NCI-H460 (cell line): ENCODE results near the gene INVS. TPM values are rescaled to one million over a fixed set of nuclear protein-coding genes. Genes with fewer than 3 reads are reported as not detected.
A peak's percentile ranks its signal among the peaks of the same experiment; 100 is the strongest.
"Not testable (repeated sequence)": the region's sequence is repeated elsewhere in the genome, so short reads cannot be mapped to it uniquely, and the experiment has no call there.

Experiments
- DNase-seq: peaks from one replicate; pipeline ENCODE4 v3.0.0-alpha.2; 2016; ENCODE audit warnings: low read depth; ENCODE audit errors: extremely low read depth
- total RNA-seq: library from RNA; depleted of rRNA; stranded (reverse); fragments of >200 nt; shearing (Covaris generic); gene quantifications from 2 replicates; pipeline ENCODE4 v1.2.3, GENCODE V29; 2014

INVS gene
- total RNA-seq, 1 experiment from 2014 or later = 27.2 TPM

- no peak for DNase-seq
Measured at GRCh38 chr9:100191264-100191663, 92.2 kb downstream of the INVS start.

- no peak for DNase-seq
Measured at GRCh38 chr9:100193078-100193477, 94.0 kb downstream of the INVS start.

- no peak for DNase-seq
Measured at GRCh38 chr9:100196215-100196614, 97.2 kb downstream of the INVS start.

GRCh38 chr9:100196828-100197227 lies 97.8 kb downstream of the INVS start:
- DNase-seq = no peak

GRCh38 chr9:100197553-100197952 lies 98.5 kb downstream of the INVS start:
- no peak for DNase-seq

- DNase-seq = no peak
Measured at GRCh38 chr9:100202806-100203205, 103.8 kb downstream of the INVS start.

- DNase-seq = no peak
Measured at GRCh38 chr9:100204796-100205195, 105.8 kb downstream of the INVS start.

- no peak for DNase-seq
Measured at GRCh38 chr9:100206899-100207298, 107.9 kb downstream of the INVS start.

- DNase-seq = no peak
Measured at GRCh38 chr9:100208673-100209072, 109.6 kb downstream of the INVS start.

GRCh38 chr9:100211476-100211875 lies 112.4 kb downstream of the INVS start:
- DNase-seq = no peak

GRCh38 chr9:100213730-100214477 lies 114.9 kb downstream of the INVS start:
- no peak for DNase-seq

GRCh38 chr9:100216178-100216787 lies 117.2 kb downstream of the INVS start:
- DNase-seq = peak; percentile 50

- DNase-seq = no peak
Measured at GRCh38 chr9:100217536-100217935, 118.5 kb downstream of the INVS start.

GRCh38 chr9:100219347-100219746 lies 120.3 kb downstream of the INVS start:
- DNase-seq = no peak

GRCh38 chr9:100220936-100221335 lies 121.9 kb downstream of the INVS start:
- DNase-seq = no peak

- DNase-seq = no peak
Measured at GRCh38 chr9:100221538-100221937, 122.5 kb downstream of the INVS start.

GRCh38 chr9:100222674-100223073 lies 123.6 kb downstream of the INVS start:
- DNase-seq = peak; percentile 47

- DNase-seq = no peak
Measured at GRCh38 chr9:100227636-100228035, 128.6 kb downstream of the INVS start.

GRCh38 chr9:100228352-100228869 lies 129.4 kb downstream of the INVS start:
- DNase-seq = no peak

GRCh38 chr9:100229136-100229535 lies 130.1 kb downstream of the INVS start:
- no peak for DNase-seq

GRCh38 chr9:100229561-100229960 lies 130.5 kb downstream of the INVS start:
- DNase-seq = no peak

GRCh38 chr9:100236986-100237385 lies 137.9 kb downstream of the INVS start:
- DNase-seq = not testable (repeated sequence)
